DMS114 treated with DMSO at 0.1 percent for 48 hours (cell line): ENCODE measurements around the gene TNK1.
A peak's percentile ranks its signal among the peaks of the same experiment; 100 is the strongest.
"Not testable (repeated sequence)": the region's sequence is repeated elsewhere in the genome, so short reads cannot be mapped to it uniquely, and the experiment has no call there.

ENCODE experiments used
- DNase-seq: peaks from one replicate; lab custom pipeline; 2025; ENCODE audit not compliant: unreplicated experiment; lab: John Stamatoyannopoulos, UW

Gene TNK1

GRCh38 chr17:7380855-7381683, at the start of gene TNK1:
TNK1 (plus strand) TSS chr17:7381089; CDS start chr17:7382927, 1,838 bp downstream.
- no peak for DNase-seq

- no peak for DNase-seq
Measured at GRCh38 chr17:7332111-7332510, 48.8 kb upstream of the TNK1 start.

- DNase-seq: not testable (repeated sequence)
Measured at GRCh38 chr17:7332600-7333069, 48.3 kb upstream of the TNK1 start.

- no peak for DNase-seq
Measured at GRCh38 chr17:7334938-7335538, 45.9 kb upstream of the TNK1 start.

- DNase-seq: not testable (repeated sequence)
Measured at GRCh38 chr17:7335765-7336164, 45.1 kb upstream of the TNK1 start.

- DNase-seq: no peak
Measured at GRCh38 chr17:7336240-7337175, 44.4 kb upstream of the TNK1 start, which contains the start of gene ACAP1. ACAP1 (plus strand) TSS chr17:7336529; CDS start chr17:7336735, 206 bp downstream.

GRCh38 chr17:7337600-7337999, 43.3 kb upstream of the TNK1 start:
- DNase-seq: not testable (repeated sequence)

GRCh38 chr17:7340179-7340578, 40.7 kb upstream of the TNK1 start:
- DNase-seq: no peak

GRCh38 chr17:7341842-7342241, 39.0 kb upstream of the TNK1 start:
- no peak for DNase-seq

GRCh38 chr17:7343250-7343649, 37.6 kb upstream of the TNK1 start:
- DNase-seq: no peak

GRCh38 chr17:7346761-7347614, 33.9 kb upstream of the TNK1 start:
- no peak for DNase-seq

GRCh38 chr17:7347630-7348477, 33.0 kb upstream of the TNK1 start:
- no peak for DNase-seq

- no peak for DNase-seq
Measured at GRCh38 chr17:7348478-7349242, 32.2 kb upstream of the TNK1 start.

- DNase-seq: peak; percentile 63
Measured at GRCh38 chr17:7351665-7352502, 29.0 kb upstream of the TNK1 start, which contains the start of gene KCTD11. KCTD11 (plus strand) TSS chr17:7352162.

- no peak for DNase-seq
Measured at GRCh38 chr17:7352503-7352889, 28.4 kb upstream of the TNK1 start.

GRCh38 chr17:7352910-7353635, 27.8 kb upstream of the TNK1 start:
- no peak for DNase-seq

GRCh38 chr17:7354262-7354843, 26.5 kb upstream of the TNK1 start:
- DNase-seq: no peak
